Left hindlimb (tissue), 1 donor: ENCODE measurements around the gene PNMA6E.

Experiments used
- DNase-seq: peaks from one replicate; pipeline ENCODE4 v3.0.0-alpha.2; 2018

PNMA6E gene

GRCh38 chrX:153347530-153347929 is 53.6 kb downstream of the PNMA6E start:
- no peak for DNase-seq
